Upper lobe of right lung (tissue), 1 donor: ENCODE results near the gene ANKS1B. TPM values are rescaled to one million over a fixed set of nuclear protein-coding genes. Genes with fewer than 3 reads are reported as not detected.

Experiments
- ATAC-seq: fragments of 200-7000 bp; cut with Tn5 transposase; one replicate; pipeline ENCODE4 v1.9.1; 2020; ENCODE audit warnings: mild to moderate bottlenecking, moderate library complexity
- DNase-seq: peaks from one replicate; pipeline ENCODE4 v3.0.0-alpha.2; 2020
- H3K27ac ChIP-seq: fragments of 200-600 bp; one replicate; pipeline ENCODE4 v1.8.0; 2022
- H3K27me3 ChIP-seq: fragments of 200-600 bp; one replicate; pipeline ENCODE4 v1.8.0; 2022; ENCODE audit warnings: mild to moderate bottlenecking
- H3K36me3 ChIP-seq: fragments of 200-600 bp; one replicate; pipeline ENCODE4 v1.8.0; 2022
- H3K4me1 ChIP-seq: fragments of 200-600 bp; one replicate; pipeline ENCODE4 v1.8.0; 2022
- H3K4me3 ChIP-seq: fragments of 200-600 bp; one replicate; pipeline ENCODE4 v1.8.0; 2022; ENCODE audit warnings: mild to moderate bottlenecking
- H3K9me3 ChIP-seq: fragments of 200-600 bp; one replicate; pipeline ENCODE4 v1.8.0; 2022
- CTCF ChIP-seq: fragments of 200-600 bp; IDR thresholded peaks from one replicate; pipeline ENCODE4 v1.8.0; 2022; ENCODE audit warnings: antibody characterized with exemption
- intact Hi-C: fragments of 100-400 bp; cut with DNase I; formaldehyde crosslinking; loops from one replicate; pipeline ENCODE4 v1.11.0; 2022
- total RNA-seq: library from RNA; stranded (reverse); fragmentation: NEBNext Ultra II Directional; extraction: Animal tissue kit (Norgen Biotek cat#: 25700); gene quantifications from one replicate; pipeline ENCODE4 v1.2.1, GENCODE V29; 2021
- donor health status: DM: no; HTN: yes; CAD: no; lungs with severe emphysema.

ANKS1B gene
- total RNA-seq, 1 donor from 2014 or later: 5.3 TPM

DNA sequence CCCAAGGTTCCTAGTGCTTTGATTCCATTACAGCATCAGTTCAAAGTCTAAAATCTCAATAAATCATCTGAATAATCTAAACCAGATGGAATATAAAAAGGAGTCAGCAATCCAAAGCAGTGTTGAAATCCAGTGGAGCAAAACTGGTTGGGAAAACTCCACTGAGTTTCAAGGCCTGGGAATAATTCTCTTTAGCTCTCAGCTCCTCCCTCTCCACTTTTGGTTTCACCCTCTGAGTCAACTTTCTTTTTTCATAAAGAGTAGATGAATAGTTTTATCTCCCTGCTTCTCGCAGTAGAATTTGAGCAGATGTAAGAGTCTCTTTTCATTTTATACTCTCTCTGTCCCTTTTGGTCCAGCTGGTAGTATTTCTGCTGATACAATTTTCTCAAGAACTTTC is 1001.1 kb downstream of the ANKS1B start:
- Histone ChIP-seq H3K9me3 (no peaks in the 10 kb centered on the region), H3K36me3 (no peaks in the 10 kb centered on the region), H3K27me3 (no peaks in the 10 kb centered on the region), H3K4me1 (no peaks in the 10 kb centered on the region), H3K4me3 (no peak overlapping the region), H3K27ac (no peak overlapping the region)
- intact Hi-C loops: no loop called here
- no peak for TF ChIP-seq CTCF
- no peak for DNase-seq
- no peak for ATAC-seq

GRCh38 chr12:98980508-98980907 is 1004.2 kb downstream of the ANKS1B start:
- TF ChIP-seq CTCF: no peak
- intact Hi-C loops: no loop called here
- Histone ChIP-seq H3K4me3 (no peak overlapping the region), H3K9me3 (no peaks in the 10 kb centered on the region), H3K36me3 (no peaks in the 10 kb centered on the region), H3K4me1 (no peaks in the 10 kb centered on the region), H3K27me3 (no peaks in the 10 kb centered on the region), H3K27ac (no peak overlapping the region)
- ATAC-seq (no peak), DNase-seq (no peak)

- Histone ChIP-seq H3K4me3 (no peak overlapping the region), H3K27me3 (no peaks in the 10 kb centered on the region), H3K36me3 (no peaks in the 10 kb centered on the region), H3K9me3 (no peaks in the 10 kb centered on the region), H3K4me1 (no peaks in the 10 kb centered on the region), H3K27ac (no peak overlapping the region)
- TF ChIP-seq CTCF: no peak
- DNase-seq: no peak
- intact Hi-C loops: no loop called here
- ATAC-seq: no peak
Observed at GRCh38 chr12:98977186-98977585, 1007.5 kb downstream of the ANKS1B start.

DNA sequence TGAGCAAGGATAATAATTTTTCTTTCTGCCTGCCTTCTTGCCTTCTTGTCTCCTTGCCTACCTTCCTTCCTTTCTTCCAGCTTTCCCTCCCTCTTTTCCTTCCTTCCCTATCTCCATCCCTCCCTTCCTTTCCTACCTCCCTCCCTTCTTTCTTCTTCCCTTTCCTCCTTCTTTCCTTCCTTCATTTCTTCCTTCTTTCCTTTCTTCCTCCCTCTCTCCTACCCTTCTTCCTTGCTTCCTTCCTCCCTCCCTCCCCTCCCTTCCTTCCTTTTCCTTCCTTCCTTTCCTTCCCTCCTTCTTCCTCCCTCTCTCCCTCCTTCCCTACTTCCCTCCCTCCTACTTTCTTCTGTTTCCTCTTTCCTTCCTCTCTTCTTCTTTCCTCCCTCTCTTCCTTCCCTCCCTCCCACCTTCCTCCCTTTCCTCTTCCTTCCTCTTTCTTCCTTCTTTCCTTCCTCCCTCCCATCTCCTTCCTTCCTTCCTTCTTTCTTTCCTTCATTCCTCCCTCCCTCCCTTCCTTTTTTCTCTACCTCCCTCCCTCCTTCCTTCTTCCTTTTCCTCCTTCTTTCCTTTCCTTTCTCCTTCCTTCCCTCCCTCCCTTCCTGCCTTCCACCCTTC is 1009.9 kb downstream of the ANKS1B start:
- TF ChIP-seq CTCF: no peak
- Histone ChIP-seq H3K9me3 (no peaks in the 10 kb centered on the region), H3K4me1 (no peaks in the 10 kb centered on the region), H3K36me3 (no peaks in the 10 kb centered on the region), H3K27me3 (no peaks in the 10 kb centered on the region), H3K4me3 (no peak overlapping the region), H3K27ac (no peak overlapping the region)
- ATAC-seq (no peak), DNase-seq (no peak)
- intact Hi-C loops: no loop called here

- Histone ChIP-seq H3K36me3 (no peaks in the 10 kb centered on the region), H3K9me3 (no peaks in the 10 kb centered on the region), H3K27ac (no peak overlapping the region), H3K27me3 (no peaks in the 10 kb centered on the region), H3K4me3 (no peak overlapping the region), H3K4me1 (no peaks in the 10 kb centered on the region)
- intact Hi-C loops: no loop called here
- DNase-seq: no peak
- no peak for ATAC-seq
- TF ChIP-seq CTCF: no peak
Observed at GRCh38 chr12:98973395-98973794, 1011.3 kb downstream of the ANKS1B start.

- TF ChIP-seq CTCF: no peak
- ATAC-seq (no peak), DNase-seq (no peak)
- no peaks in the 10 kb centered on the region for H3K9me3 ChIP-seq
- no peak overlapping the region for H3K4me3 ChIP-seq
- intact Hi-C loops: no loop called here
- no peak overlapping the region for H3K27ac ChIP-seq
- H3K36me3 ChIP-seq: no peaks in the 10 kb centered on the region
- no peaks in the 10 kb centered on the region for H3K4me1 ChIP-seq
- no peaks in the 10 kb centered on the region for H3K27me3 ChIP-seq
Observed at GRCh38 chr12:98970950-98971349, 1013.8 kb downstream of the ANKS1B start.
